Suppressor macrophage (primary cell): ENCODE measurements around the gene IL1RAP.
"Not testable (repeated sequence)": the region's sequence is repeated elsewhere in the genome, so short reads cannot be mapped to it uniquely, and the experiment has no call there.

Experiments
- DNase-seq, 4 experiments: peaks; one replicate each; pipeline ENCODE4 v3.0.0-alpha.2; 2020 to 2022

The IL1RAP gene

DNA sequence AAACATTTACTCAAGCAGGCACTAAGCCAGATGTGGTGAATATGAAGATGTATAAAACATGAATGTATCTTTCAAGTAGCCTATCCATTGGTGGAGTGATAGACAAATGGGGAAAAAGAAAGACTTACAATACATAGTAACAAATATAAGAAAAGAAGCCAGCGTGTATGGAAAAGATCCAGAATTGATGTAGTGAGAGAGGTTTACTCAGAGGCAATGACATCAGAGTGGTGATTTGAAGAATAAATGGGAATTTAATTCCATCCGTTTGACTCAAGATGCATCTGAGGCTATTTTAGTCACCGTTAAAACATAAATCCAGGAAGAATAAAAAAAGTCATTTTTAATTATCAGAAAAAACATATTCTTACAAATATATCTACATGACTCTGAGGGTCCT, 162.6 kb downstream of the IL1RAP start:
- no peak for DNase-seq

- DNase-seq, result no peak
Observed at GRCh38 chr3:190677001-190677400, 163.1 kb downstream of the IL1RAP start.

GRCh38 chr3:190677868-190678267, 164.0 kb downstream of the IL1RAP start:
- DNase-seq, result not testable (repeated sequence)

GRCh38 chr3:190680691-190681090, 166.8 kb downstream of the IL1RAP start:
- no peak for DNase-seq

DNA sequence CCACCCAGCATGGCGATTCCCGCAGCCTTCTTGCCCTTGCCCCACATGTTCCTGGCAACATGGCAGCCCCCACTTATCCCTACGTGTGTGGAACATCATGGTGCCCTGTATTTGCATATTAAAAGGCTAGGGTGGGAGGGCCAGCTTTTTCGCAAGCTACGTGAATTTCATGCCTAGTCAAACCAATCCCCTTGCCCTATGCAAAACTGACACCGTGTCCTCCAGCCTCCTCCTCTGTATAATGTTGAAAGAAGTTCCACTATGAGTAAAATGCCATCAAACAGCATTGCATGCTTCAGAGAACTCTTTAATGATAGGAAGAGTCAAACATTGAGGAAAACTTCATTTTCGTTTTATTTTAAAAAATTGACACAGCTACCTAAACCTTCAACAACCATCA, 170.9 kb downstream of the IL1RAP start:
- no peak for DNase-seq

DNA sequence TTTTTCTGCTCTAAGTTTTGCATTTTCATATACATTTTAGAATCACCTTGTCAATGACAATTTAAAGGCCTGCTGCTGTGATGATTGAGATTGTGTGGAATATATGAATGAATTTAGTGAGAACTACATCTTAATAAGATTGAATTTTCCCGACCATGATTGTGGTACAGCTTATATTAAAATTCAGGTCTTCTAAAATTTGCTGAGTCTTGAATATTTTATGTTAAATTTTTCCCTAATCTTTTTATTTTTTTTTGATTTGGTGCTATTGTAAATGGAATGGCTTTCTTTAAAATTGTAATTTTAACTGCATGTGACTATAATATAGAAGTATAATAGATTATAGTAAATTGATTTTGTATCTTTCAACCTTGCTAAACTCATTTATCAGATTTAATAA, 172.1 kb downstream of the IL1RAP start:
- DNase-seq, result no peak

- DNase-seq, result no peak
Observed at GRCh38 chr3:190690246-190690645, 176.4 kb downstream of the IL1RAP start.

- DNase-seq, result no peak
Observed at GRCh38 chr3:190692256-190692655, 178.4 kb downstream of the IL1RAP start.

DNA sequence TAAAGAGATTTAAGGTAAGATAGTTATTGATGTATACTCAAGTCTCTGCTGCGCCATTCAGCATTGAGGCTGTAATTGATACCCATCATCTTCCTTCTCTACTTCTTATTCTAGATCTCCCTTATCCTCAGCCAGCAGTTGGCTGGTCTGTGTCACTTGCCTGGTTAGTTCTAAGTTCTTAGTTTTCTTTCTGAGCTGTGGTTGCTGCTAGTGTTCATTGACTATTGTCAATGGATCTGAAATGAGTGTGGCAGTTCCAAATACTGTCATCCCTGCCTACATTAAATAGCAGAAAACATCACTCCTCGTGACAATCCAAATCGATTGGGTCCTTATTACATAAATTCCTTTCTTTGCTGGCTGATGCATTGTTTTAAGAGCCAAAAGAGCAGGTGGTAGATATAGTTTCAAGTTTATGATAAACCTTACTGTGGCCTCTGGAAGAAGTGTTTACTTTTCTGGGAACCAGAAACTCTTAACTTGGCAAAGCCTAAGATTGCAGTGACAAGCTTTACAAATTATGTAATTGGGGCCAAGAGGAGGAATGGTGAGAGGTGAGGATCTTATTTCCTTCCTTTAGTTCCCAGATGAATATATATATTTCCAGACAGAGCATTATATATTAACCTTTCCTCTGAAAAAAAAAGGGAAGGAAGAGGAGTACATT, 180.6 kb downstream of the IL1RAP start:
- DNase-seq, result no peak

GRCh38 chr3:190695225-190695624, 181.3 kb downstream of the IL1RAP start:
- DNase-seq, result no peak

DNA sequence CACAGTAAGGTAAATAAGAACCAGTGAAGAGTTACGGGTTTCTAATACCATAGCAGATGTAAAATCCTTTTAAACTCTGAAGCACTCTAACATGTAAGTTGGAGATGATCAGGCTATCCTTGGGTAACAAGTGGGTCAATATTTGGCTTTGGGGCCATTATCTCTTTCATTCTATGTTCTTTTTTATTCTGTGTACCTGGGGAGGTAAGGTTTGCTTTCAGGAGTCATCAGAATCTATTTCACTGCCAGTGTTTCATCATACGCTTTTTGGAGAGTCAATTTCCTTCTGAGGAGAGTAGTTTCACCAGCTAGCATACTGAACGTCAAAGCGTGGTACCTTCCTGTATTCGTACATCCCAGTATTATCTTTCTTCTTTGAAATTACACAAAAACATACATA, 182.1 kb downstream of the IL1RAP start:
- DNase-seq, result no peak

GRCh38 chr3:190696777-190697501, 183.1 kb downstream of the IL1RAP start:
- peak; percentile 32 to 69 (median 56) for DNase-seq

- DNase-seq, result no peak
Observed at GRCh38 chr3:190697502-190697830, 183.6 kb downstream of the IL1RAP start.

DNA sequence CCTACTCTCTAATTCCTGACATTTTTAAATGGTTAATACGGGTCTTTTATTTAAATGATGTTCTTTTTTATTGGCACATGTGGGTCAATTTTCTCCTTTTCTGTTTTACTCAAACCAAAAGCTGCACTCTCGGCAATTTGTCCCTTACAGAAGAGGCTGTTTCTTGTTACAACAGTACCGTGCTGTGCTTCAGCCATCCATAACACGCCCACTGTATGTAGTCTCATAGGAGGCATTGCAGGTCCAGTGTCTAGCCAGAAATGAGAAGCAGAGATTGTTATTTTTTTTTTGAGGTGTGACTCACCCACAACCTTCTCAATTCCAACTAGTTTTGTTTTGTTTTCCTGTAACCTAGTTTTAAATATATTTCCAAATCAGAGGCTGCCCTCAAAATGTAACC, 184.0 kb downstream of the IL1RAP start:
- DNase-seq, result peak; percentile 11 to 67 (median 40)

DNA sequence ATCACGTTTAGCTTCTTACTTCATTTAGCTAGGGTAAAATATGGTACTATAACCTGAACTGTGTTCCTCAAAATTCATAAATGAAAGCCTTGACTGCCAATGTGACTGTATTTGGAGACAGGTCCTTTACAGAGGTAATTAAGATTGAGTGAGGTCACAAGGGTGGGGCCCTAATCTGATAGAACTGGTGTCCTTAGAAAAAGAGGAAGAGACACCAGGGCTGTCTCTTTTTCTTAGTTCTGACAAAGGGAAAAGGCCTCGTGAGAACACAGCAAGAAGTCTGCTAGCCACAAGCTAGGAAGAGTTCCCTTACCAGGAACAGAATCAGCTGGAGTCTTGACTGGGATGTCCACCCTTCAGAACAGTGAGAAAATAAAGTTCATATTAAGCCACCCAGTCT, 185.9 kb downstream of the IL1RAP start:
- peak in 2 of 4 experiments; percentile 13 to 16 for DNase-seq

GRCh38 chr3:190701096-190701532, 187.2 kb downstream of the IL1RAP start:
- peak in 3 of 4 experiments; percentile 17 to 28 (median 25) for DNase-seq

DNA sequence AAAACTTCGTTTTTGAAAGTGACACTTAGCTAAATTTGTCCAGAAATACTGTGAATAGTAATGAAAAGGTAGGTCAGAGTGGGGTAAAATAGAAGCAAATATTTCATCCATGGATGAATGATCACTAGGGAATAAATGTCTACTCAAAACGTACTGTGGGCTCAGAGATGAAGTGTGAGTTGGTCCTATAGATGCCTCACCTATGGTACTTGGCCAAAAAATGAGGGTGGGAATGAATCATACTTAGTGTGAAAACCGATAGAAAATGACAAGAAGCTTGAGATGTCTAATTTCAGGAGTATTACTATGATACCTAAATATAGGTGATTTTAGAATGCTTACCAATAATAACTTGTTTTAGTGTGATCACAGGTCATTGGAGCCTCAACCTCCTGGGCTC, 192.7 kb downstream of the IL1RAP start:
- no peak for DNase-seq
